Middle frontal gyrus (tissue), 1 donor: ENCODE measurements around the gene STK32A.

Source experiments
- DNase-seq: peaks from one replicate; pipeline ENCODE4 v3.0.0-alpha.2; 2015; ENCODE audit warnings: low spot score; ENCODE audit errors: extremely low spot score

Gene STK32A

DNA sequence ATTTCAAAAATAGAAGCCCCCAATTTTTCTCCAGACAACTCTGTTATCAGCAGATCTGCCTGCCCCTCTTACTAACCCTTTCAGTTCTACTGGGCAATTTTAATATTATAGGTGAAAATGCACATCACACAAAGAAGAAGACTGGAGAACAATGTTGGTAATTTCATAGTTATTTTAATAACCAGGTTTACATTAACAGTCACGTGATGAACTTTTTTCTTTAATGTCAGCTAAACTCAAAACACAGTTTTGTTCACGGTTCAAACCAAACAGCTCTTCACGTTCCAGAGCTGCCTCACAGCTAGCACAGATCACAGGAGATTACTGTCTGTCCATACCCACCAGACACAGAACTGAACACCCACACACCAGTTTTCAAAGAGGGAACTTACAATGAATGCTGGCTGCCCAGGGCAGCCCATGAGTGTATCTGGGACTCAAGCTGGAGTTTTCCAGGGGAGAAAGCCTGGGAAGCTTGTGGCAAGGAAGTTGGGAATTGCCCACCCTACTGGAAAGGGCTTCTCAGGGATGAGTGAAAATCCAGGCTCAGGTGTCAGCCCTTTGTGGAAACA lies 155.9 kb downstream of the STK32A start:
- no peak for DNase-seq

DNA sequence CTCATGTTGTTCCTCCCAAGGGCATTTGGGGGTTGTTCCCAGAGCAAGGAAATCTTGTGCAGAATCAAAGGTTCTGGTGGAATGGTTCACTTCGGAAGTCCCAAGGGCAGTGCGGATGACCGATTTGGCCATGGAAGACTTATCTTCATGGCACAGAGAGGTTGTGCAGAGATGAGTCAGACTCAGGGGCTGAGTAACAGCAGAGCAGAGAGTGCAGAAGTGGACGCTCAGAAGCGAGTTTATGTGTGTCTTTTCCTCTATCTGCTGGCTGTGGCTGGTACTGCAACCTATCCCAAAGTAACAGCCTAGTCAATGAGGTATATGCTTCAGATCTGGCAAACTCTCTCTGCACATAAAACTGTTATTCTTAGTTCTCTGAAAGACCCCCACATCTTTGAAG lies 157.0 kb downstream of the STK32A start:
- no peak for DNase-seq

DNA sequence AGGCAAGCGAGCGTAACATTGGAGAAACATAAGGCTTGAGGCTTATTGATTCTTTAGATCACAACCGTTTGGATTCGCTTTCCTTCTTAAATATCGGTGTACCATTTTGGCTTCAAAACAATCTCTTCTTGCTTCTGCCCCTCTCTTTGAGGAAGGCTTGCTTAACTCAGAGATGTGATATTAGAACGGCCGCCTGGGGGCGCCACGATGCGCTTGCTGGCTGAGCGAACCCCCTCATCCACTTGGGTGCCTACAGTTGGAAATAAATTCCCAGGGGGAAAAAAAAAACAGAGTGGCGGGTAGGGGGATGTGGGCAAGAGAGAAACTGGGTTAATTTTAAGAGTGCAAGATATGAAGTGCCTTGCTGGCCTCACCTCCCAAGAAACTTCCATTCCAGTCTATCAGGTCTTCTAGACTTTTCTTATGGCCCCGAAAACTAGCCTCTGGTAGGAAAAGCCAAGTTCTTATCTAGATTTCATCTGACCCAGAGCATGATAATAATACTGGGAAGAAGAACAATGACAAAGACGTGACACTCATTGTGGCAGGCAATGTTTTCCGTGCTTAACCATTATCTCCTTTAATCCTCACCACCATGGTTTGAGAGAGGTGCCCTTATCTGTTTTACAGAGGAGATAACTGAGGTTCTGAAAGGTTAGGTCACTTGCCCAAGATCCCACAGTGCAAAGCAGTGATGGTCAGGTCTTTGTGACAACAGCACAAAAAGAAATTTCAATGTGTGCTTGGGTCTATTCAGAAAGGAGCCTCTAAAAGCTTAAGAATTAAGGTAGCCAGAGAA lies 159.2 kb downstream of the STK32A start:
- no peak for DNase-seq

- no peak for DNase-seq
Observed at GRCh38 chr5:147396070-147396823, 161.4 kb downstream of the STK32A start.

GRCh38 chr5:147397616-147398015 lies 162.8 kb downstream of the STK32A start:
- no peak for DNase-seq

DNA sequence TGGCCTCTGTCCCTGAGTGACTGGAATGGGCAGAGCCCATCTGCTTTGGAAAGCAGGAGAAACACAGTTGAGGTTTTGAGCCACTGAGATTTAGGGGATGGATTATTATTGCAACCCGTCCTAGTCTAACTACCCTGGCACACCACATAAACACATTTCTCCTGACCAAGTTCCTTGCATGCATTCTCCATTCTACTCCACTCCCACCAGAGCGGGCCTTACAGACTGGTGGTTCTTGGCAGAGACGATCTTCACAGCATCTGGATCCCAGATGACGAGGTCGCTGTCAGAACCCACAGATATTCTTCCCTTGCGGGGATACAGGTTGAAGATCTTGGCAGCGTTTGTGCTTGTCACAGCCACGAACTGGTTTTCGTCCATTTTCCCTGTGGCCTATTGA lies 164.0 kb downstream of the STK32A start:
- DNase-seq = no peak

GRCh38 chr5:147400126-147400809 lies 165.4 kb downstream of the STK32A start:
- no peak for DNase-seq

- no peak for DNase-seq
Observed at GRCh38 chr5:147400881-147401280, 166.1 kb downstream of the STK32A start.

DNA sequence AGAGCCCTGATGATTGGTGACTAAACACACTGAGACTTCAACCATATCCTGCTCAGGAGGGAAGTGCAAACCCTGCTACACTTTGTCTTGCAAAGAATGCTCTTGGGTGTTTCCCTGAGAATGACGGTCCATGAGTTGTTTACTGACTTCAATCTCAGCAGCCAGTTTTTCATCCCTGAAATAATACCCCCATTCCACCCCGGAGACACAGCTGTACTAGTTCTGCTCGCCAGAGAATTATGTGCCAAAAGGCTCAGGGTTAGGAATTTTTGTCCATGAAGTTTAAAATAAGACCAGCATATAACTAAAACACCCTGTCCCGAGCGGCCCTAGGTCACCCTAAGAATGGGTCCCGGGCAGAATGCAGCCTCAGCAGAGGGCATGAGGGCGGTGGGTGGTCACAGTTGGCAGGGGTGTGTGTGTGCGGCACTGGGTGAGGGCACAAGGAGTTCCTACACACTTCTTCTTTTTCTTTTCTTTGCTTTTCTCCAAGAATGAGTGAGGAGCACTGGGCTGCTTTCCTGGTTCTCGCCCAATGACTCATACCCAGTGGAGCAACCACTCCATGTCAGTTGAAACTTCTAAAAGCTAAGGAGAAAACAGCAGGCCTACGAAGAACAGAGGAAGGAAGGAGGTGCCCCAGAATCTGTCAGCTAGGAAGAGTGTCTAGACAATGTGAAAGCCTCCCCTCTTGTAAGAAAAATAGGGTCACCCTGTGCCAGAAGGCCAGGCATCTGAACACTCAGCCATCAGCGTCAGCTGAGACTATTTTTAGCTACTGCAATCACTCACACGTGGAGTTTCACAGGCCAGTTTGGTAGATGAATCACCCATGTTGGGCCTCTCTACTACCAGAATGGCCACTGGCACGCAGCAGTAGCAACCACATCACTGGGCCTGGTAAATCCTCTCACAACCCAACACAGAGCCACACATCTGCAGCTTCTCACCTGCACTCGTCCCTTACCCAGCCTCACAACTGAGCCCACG lies 169.1 kb downstream of the STK32A start:
- DNase-seq = peak; percentile 14

DNA sequence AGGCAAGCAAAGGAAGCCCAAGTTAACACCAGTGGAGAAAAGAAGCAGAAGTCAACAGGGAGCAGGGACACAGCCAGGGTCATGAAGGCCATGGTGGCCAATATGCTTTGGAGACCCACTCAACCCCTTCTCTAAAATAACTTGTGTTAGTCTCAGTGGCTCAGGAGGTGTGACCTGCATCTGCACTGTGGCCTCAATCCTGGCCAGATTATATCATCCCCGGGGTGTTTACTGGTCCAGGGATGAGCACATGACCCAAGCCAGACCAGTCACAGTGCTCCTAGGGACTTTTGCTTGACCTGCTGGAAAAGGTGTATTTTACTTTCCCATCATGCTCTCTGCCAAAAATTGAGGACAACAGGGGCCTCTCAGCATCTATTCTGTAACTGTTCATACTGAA lies 169.9 kb downstream of the STK32A start:
- DNase-seq = no peak

- DNase-seq = no peak
Observed at GRCh38 chr5:147406636-147407035, 171.8 kb downstream of the STK32A start.

GRCh38 chr5:147407094-147407681 lies 172.4 kb downstream of the STK32A start:
- DNase-seq = no peak

GRCh38 chr5:147408980-147409379 lies 174.2 kb downstream of the STK32A start:
- no peak for DNase-seq

GRCh38 chr5:147410496-147411358 lies 175.9 kb downstream of the STK32A start:
- DNase-seq = no peak

GRCh38 chr5:147411359-147412319 lies 176.8 kb downstream of the STK32A start:
- DNase-seq = no peak

- no peak for DNase-seq
Observed at GRCh38 chr5:147412561-147412960, 177.7 kb downstream of the STK32A start.

- no peak for DNase-seq
Observed at GRCh38 chr5:147413266-147413665, 178.4 kb downstream of the STK32A start.

GRCh38 chr5:147415651-147416050 lies 180.8 kb downstream of the STK32A start:
- no peak for DNase-seq
